ENCODE data around the gene ATP8B1. TPM values are rescaled to one million over a fixed set of nuclear protein-coding genes. Genes with fewer than 3 reads are reported as not detected.

ATP8B1 gene
- total RNA-seq, 2 donors from 2014 or later: 18.5 to 41.5 TPM

DNA sequence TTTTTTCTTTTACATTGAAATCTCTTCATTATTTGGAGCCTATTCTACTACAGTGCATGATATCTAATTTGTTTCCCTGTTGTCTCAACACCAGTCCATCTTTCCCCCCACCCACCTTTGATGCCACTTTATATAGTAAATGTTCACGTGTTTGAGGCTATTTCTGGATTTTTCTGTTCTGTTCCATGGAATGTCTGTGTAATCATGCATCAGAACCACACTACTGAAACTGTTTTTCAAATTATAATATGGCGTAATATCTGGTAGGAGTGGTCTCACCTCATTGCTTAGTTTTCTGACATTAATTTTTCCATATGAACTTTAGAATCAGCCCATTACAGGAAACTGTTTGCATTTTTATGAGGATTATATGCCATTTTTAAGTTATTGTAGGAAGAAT lies 162.4 kb downstream of the ATP8B1 start:
- DNase-seq (no peak), ATAC-seq (no peak)
- Histone ChIP-seq H3K4me3 (no peak overlapping the region), H3K27ac (no peak overlapping the region), H3K9me3 (no peaks in the 10 kb centered on the region), H3K36me3 (replicated peaks in 1 of 2; ENCODE audit: insufficient read depth in 1 of 2, low read depth in 2 of 2) (no peaks in the 10 kb centered on the region), H3K27me3 (no peaks in the 10 kb centered on the region), H3K4me1 (no peaks in the 10 kb centered on the region)
- no peak for TF ChIP-seq POLR2A (IDR thresholded peaks at IDR 0.05)
- TF ChIP-seq, protein P1, sequence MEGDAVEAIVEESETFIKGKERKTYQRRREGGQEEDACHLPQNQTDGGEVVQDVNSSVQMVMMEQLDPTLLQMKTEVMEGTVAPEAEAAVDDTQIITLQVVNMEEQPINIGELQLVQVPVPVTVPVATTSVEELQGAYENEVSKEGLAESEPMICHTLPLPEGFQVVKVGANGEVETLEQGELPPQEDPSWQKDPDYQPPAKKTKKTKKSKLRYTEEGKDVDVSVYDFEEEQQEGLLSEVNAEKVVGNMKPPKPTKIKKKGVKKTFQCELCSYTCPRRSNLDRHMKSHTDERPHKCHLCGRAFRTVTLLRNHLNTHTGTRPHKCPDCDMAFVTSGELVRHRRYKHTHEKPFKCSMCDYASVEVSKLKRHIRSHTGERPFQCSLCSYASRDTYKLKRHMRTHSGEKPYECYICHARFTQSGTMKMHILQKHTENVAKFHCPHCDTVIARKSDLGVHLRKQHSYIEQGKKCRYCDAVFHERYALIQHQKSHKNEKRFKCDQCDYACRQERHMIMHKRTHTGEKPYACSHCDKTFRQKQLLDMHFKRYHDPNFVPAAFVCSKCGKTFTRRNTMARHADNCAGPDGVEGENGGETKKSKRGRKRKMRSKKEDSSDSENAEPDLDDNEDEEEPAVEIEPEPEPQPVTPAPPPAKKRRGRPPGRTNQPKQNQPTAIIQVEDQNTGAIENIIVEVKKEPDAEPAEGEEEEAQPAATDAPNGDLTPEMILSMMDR (IDR thresholded peaks at IDR 0.05): no peak
- WGBS, 2 donors: 81 to 84% methylated on average over 2 of the region's 2 CpGs
- intact Hi-C loops (cut with DNase I): no loop called here

DNA sequence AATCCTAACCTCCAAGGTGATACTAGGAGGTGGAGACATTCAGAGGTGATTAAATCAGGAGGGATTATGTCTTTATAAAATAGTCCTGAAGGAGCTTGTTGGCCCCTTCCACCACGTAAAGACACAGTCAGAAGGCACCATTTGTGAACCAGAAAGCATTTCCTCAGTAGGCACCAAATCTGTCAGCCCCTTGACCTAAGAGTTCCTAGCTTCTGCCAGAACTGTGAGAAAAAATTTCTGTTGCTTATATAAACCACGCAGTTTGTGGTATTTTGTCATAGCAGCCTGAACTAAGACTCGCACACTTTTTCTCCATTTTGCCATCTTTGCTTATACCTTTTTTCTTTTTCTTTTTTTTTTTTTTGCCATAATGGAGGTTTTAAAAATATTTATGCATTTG lies 162.9 kb downstream of the ATP8B1 start:
- Histone ChIP-seq H3K4me1 (no peaks in the 10 kb centered on the region), H3K36me3 (replicated peaks in 1 of 2; ENCODE audit: insufficient read depth in 1 of 2, low read depth in 2 of 2) (no peaks in the 10 kb centered on the region), H3K27ac (no peak overlapping the region), H3K9me3 (no peaks in the 10 kb centered on the region), H3K27me3 (no peaks in the 10 kb centered on the region), H3K4me3 (no peak overlapping the region)
- intact Hi-C loops (cut with DNase I): no loop called here
- WGBS, 2 donors: 59 to 64% methylated on average over 3 of the region's 3 CpGs
- TF ChIP-seq, protein P1 (IDR thresholded peaks at IDR 0.05): no peak
- DNase-seq (no peak), ATAC-seq (no peak)

DNA sequence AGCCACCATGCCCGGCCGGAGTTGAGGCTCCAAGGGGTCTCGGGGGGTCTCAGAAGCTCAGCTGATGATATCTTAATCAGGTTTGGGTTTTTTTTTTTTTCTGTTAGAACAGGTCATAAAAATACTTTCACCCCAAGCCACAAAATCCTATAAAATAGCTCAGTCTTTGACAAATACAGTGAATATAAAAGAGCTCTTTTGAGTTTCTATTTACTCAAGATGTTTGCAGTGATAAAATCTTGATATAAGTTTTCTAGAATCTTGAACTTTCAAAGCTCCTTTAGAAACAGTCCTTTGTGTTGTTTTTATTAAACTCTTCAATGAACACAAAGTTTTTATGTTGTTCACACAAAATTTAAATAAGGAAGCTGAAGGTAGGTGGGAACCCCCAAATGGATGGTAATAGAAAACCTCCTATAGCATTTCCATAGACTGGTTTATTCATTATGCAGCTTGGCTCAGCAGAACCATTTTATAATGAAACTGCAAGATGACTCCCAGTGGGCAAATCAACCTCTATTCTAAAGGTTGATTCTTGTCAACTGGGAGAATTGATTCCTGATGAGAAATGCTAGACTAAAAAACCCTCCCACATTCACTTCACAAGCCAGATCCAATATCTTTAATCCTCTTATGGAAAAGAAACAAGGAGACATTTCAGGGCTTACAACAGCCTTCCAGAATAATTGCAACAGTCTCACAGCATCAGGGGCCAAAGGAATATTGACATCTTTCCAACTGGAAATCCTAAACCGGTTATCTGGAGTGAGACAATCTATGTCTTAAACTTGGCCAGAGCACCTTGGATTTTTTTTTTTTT lies 167.9 kb downstream of the ATP8B1 start:
- H3K27ac ChIP-seq: no peak overlapping the region

DNA sequence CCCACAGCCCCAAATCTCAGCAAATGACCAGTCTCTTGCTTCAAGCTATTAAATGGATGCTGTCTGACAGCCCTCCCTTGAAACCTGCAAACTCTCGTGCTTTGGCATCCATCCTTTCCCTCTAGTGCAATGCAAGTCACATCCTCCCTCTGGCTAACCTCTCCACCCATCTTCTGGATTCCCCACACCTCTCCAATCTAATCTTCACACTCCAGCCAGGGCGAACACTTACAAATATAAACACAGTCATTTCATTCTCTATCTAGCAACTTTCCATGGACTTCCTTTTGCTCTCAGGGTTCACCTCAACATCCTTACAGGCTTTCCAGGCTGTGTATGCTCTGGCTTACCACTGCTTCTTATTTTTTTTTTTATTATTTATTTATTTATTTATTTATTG lies 171.4 kb downstream of the ATP8B1 start:
- no peaks in the 10 kb centered on the region for H3K27me3 ChIP-seq
- no peak for DNase-seq
- TF ChIP-seq, protein P1 (IDR thresholded peaks at IDR 0.05): no peak
- TF ChIP-seq POLR2A (IDR thresholded peaks at IDR 0.05): no peak
- no peaks in the 10 kb centered on the region for H3K9me3 ChIP-seq
- WGBS, 2 donors: 85% methylated on average over 2 of the region's 2 CpGs
- H3K27ac ChIP-seq: no peak overlapping the region
- no peaks in the 10 kb centered on the region for H3K4me1 ChIP-seq
- H3K4me3 ChIP-seq: no peak overlapping the region
- intact Hi-C loops (cut with DNase I): no loop called here
- H3K36me3 ChIP-seq (replicated peaks in 1 of 2; ENCODE audit: insufficient read depth in 1 of 2, low read depth in 2 of 2): no peaks in the 10 kb centered on the region
- ATAC-seq: no peak

More for the DNA sequence above, 167.9 kb downstream of the ATP8B1 start:
- no peaks in the 10 kb centered on the region for H3K36me3 ChIP-seq (replicated peaks in 1 of 2; ENCODE audit: insufficient read depth in 1 of 2, low read depth in 2 of 2)
- WGBS, 2 donors: 49 to 52% methylated on average over 4 of the region's 4 CpGs
- H3K4me3 ChIP-seq: no peak overlapping the region
- H3K9me3 ChIP-seq: no peaks in the 10 kb centered on the region
- H3K27me3 ChIP-seq: no peaks in the 10 kb centered on the region
- intact Hi-C loops (cut with DNase I): no loop called here
- TF ChIP-seq, protein P1 (IDR thresholded peaks at IDR 0.05): no peak
- TF ChIP-seq POLR2A (IDR thresholded peaks at IDR 0.05): no peak
- ATAC-seq: no peak
- H3K4me1 ChIP-seq: no peaks in the 10 kb centered on the region
- no peak for DNase-seq

All from body of pancreas (tissue), 4 donors.